ENCODE data around the gene TMEM94. TPM values are rescaled to one million over a fixed set of nuclear protein-coding genes. Genes with fewer than 3 reads are reported as not detected.

Gene TMEM94
- total and polyA plus RNA-seq, 2 of the 13 experiments (the other 11 are each of a cell fraction or from before 2014, with no cell fraction given): 32.6 to 134 TPM

GRCh38 chr17:75511610-75512575, 55.5 kb downstream of the TMEM94 start (continued):
- TF ChIP-seq E2F1 (CRISPR knock-in tag; IDR thresholded peaks at IDR 0.05): peak; percentile 90
- TF ChIP-seq ZNF605 (CRISPR knock-in tag; IDR thresholded peaks at IDR 0.05): peak; percentile 78; the same call in 1 of the 2 replicates
- no peak for TF ChIP-seq RBAK (CRISPR knock-in tag; IDR thresholded peaks at IDR 0.05)
- TF ChIP-seq KDM6A (CRISPR knock-in tag; IDR thresholded peaks at IDR 0.05; ENCODE audit: low read depth): peak; percentile 96
- no peak for TF ChIP-seq ZNF34 (CRISPR knock-in tag; IDR thresholded peaks at IDR 0.05; ENCODE audit: borderline replicate concordance)
- TF ChIP-seq JARID2 (CRISPR knock-in tag; IDR thresholded peaks at IDR 0.05; ENCODE audit: insufficient replicate concordance): no peak
- TF ChIP-seq PAX8 (CRISPR knock-in tag; IDR thresholded peaks at IDR 0.05; ENCODE audit: borderline replicate concordance): no peak
- no peak for TF ChIP-seq ATF2 (CRISPR knock-in tag; IDR thresholded peaks at IDR 0.05)
- TF ChIP-seq ZNF382 (CRISPR knock-in tag; IDR thresholded peaks at IDR 0.05; ENCODE audit: borderline replicate concordance): no peak
- 0 out of 2 replicates have a peak, but pooled peaks have one; percentile 48 for TF ChIP-seq NFKBIZ (CRISPR knock-in tag; IDR thresholded peaks at IDR 0.05)
- peak; percentile 66; the same call in 1 of the 2 replicates for TF ChIP-seq MAZ (IDR thresholded peaks at IDR 0.05; ENCODE audit: borderline replicate concordance, low read depth, low read length)
- TF ChIP-seq MAZ (CRISPR knock-in tag; IDR thresholded peaks at IDR 0.05; ENCODE audit: low read depth): peak; percentile 99
- peak; percentile 96 for TF ChIP-seq TARDBP (CRISPR knock-in tag; IDR thresholded peaks at IDR 0.05)
- TF ChIP-seq FOXK2 (IDR thresholded peaks at IDR 0.05): no peak
- TF ChIP-seq FOXA1 (IDR thresholded peaks at IDR 0.05): no peak
- peak; percentile 97 for TF ChIP-seq FOXA1 (CRISPR knock-in tag; IDR thresholded peaks at IDR 0.05)
- no peak for TF ChIP-seq TCF7L2 (IDR thresholded peaks at IDR 0.05; ENCODE audit: low read depth, low read length)
- peak; percentile 90; the same call in 1 of the 2 replicates for TF ChIP-seq MED13 (CRISPR knock-in tag; IDR thresholded peaks at IDR 0.05)
- TF ChIP-seq RBM39 (IDR thresholded peaks at IDR 0.05; ENCODE audit: low read depth, low read length, poor library complexity, severe bottlenecking): peak; percentile 77
- no peak for TF ChIP-seq ZUFSP (CRISPR knock-in tag; IDR thresholded peaks at IDR 0.05; ENCODE audit: borderline replicate concordance)
- no peak for TF ChIP-seq ZIK1 (CRISPR knock-in tag; IDR thresholded peaks at IDR 0.05; ENCODE audit: borderline replicate concordance, low read depth)
- no peak for TF ChIP-seq THYN1 (CRISPR knock-in tag; IDR thresholded peaks at IDR 0.05; ENCODE audit: borderline replicate concordance, low read depth)
- TF ChIP-seq FIP1L1 (IDR thresholded peaks at IDR 0.05; ENCODE audit: borderline replicate concordance, insufficient read depth, low read depth, low read length): no peak
- peak; percentile 91 for TF ChIP-seq HIC2 (CRISPR knock-in tag; IDR thresholded peaks at IDR 0.05; ENCODE audit: low read depth)

All from HepG2 (cell line).